Measurements from ENCODE around the gene CTNND2.
"Not testable (repeated sequence)": the region's sequence is repeated elsewhere in the genome, so short reads cannot be mapped to it uniquely, and the experiment has no call there.

The CTNND2 gene

DNA sequence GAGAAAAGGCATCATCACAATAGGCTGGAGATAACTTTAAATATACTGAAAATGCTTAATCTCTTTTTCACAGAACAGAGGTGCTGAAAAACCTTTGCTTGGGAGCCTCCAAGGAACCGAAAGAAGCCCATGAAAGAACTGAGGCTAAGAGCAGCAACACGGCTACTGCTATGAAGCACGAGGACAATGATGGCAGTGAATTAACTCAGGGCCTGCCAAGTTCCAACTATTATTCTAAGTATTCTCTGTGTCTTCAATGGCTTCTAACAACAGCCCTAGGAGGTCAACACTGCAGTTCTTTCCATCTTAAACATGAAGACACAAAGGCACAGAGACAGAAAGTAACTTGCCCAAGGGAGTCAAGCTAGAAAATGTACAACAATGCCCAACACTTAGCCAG lies 850.2 kb downstream of the CTNND2 start:
- DNase-seq, result no peak

DNA sequence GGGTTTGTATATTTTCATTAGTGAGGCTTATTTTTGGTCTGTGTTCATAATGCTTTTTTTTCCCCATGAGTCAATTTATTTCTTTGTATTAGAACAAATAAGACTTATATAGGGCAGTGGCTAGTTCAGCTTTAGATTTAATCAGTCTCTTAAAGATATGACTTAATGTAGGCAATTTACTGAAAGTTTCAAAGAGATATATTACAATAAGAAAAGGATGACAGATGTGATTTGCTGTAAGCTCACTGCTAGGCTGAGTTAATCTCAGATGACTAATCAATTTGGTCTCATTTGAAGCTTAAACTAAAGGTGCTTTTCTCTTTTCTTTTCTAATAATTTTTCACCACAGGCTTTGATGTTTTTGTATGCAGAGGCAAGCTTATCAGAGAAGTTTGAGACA lies 851.4 kb downstream of the CTNND2 start:
- no peak for DNase-seq

DNA sequence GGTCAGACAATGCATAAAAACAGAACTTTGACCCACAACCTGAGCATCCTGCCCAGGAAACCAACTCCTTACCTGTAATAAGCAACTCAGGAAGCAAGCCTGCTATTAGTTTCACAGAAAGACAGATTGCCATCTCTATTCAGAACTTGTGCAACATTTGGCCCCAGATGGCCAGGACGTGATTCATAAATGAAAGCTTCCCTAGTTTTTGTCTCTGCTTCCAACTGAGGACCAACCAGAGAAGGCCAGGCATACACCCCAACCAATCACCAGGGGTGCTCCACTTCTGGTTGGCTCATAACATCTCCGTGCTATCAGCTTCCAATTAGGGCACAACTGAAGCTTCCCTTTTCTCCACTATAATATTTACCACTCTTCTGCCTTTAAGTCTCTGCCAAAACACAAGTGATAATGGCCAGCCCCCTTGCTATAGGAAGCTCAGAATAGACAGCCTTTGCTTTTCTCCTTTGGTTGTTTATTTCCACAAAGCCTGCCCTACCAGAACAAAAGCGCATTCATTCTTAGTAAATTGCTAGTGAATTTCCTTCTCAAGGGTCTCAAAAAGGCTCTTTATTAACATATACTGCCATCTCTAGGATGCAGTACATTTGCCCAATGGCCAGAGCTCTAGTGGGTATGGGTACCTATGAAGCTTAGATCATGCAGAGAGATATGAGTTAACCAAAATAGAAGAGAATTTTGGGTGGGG lies 853.5 kb downstream of the CTNND2 start:
- no peak for DNase-seq

DNA sequence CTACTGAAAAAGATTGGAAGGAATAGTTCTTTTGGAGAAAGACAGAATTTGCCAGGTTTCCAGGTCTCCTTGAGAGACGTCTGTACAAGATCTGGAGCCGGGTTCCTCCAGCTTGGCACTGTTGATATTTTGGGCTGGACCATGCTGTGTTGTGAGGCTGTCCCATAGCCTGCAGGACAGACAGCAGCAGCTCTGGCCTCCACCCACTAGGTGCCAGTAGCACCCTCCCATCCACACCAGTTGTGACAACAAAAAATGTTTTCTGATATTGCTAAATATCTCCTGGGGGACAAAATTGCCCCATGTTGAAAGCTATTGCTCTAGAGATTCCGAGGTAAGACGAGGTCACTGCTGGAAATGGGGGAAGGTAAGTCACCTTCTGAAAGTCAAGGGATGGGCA lies 855.5 kb downstream of the CTNND2 start:
- no peak for DNase-seq

DNA sequence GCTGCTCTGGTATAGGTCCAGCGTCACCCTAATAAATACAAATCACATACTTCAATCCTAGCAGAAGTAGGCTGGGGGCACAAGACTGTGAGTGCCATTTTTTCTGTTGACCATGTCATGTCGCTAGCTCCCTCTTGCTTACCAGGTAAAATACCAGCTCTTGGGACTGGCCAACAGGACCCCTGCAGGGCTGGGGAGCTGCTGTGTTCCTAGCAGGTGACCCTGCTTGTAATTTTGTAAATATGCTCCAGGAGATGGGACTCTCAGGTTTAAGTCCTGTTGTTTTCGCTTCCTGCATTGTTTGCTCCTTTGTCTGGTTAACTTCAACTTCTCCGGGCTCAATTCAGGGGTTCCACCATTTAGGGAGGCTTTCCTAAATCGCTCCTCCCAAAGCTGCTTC lies 856.6 kb downstream of the CTNND2 start:
- DNase-seq, result no peak

DNA sequence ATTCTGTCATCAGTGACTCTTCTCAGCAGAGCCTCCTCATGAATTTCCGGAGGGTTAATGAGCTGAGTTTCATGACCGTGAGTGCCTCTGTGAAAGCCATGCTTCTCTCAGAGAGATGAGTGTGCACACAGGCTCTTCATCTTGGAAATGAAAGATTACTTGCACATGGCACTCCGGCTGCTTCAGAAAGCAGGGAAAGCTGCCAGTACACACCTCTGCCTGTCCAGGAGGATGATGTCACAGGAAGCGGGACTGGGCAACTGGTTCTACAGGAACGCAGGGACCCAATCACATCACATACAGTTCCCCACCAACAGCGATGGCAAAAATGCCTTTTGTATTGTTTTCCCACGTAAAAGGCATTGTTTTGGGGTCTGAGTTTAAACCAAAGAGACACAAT lies 857.2 kb downstream of the CTNND2 start:
- no peak for DNase-seq

DNA sequence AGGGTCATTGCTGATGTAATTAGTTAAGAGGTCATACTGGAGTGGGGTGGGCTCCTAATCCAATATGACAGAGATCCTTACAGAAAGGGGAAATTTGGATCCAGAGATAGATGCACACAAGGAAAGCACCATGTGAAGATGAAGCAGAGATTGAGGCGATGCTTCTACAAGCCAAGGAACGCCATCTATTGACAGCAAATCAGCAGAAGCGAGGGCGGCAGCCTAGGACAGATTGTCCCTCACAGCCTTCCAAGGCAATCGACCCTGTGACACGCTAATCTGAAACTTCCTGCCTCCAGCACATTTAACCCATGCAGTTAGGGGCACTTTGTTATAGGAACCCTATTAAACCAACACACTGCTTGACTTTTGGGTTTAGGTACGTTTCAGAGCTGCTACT lies 858.1 kb downstream of the CTNND2 start:
- no peak for DNase-seq

DNA sequence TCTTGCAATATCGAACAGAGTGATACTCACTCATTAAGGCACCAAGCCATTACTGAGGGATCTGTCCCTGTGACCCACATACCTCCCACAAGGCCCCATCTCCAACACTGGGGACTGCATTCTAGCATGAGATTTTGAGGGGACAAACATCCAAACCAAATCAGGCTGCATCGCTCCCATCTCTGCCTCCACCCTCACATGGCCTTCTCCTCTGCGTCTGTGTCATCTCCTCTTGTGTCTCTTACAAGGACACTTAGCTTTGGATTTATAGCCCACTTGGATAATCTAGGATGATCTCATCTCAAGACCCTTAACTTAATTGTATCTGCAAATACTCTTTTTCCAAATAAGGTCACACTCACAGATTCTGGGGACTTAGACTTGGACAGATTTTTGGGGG lies 858.8 kb downstream of the CTNND2 start:
- no peak for DNase-seq

DNA sequence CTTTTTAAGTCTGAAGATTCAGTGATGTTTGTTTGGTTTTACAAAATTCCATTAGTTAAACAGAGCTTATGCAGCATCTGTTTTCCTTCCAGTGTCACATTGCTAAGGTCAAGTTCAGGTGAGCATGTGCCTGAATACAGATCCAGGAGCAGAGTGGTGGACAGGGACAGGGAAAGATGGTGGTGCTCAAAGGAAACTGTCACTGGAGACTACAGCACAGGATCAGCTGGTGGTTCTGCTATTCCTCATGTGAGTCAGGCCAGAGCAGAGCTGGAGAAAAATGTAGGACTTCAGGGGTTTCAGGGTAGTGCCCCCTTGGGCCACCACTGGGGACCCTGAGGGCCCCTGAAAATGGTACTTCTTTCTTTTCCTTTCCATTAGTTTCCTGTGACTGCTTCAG lies 859.7 kb downstream of the CTNND2 start:
- no peak for DNase-seq

DNA sequence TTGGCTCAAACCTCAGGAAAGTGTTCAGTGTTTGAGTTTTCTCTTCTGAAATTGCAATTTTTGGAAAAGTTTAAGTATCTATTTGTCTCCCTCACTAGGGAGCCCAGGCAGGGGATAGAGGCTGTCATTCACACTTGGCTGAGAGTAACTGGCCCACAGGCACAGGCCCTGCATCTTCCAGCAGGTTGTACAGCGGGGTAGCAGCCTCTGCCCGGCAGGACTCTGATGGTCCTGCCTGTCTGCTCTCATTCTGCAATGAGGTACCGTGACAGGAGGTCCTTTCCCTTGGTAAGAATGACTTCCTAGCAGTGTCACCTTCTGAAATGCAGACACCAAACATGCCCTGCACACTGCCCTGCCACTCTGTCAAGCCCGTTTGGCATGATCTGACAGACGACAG lies 860.4 kb downstream of the CTNND2 start:
- no peak for DNase-seq

DNA sequence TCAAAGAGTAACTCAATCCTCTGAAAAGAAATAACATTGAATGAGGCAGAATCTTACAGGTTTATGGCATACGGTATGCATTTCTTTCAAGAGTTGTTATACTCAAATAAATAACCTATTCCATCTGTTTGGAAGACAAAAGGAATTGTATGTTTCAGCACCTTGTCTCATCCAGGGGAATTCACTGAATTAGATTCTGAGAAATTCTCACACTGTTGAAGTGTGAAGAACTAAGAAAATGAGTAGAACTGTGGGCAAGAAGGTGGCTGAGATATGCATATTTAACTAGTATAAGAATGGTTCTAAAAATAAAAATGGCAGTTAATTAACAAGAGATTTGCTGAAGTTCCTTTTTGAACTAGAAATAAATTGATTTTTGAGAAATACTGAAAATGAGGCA lies 863.9 kb downstream of the CTNND2 start:
- no peak for DNase-seq

DNA sequence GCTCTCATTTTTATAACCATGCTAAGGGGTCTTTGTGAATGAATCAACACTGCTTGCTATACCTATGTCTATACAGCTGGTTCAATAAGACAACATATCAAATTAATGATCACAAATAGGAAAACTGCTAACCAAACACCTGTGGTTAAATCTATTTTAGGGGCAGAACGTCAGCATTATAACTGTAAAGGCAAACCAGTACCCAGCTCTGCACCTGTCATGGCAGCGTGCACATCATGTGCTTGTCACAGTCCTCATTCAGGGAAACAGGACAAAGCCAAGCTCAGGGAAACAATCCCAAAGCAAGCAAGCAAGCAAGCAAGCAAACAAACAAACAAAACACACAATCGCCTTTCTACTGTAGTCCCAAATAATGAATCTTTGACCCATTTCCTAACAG lies 865.5 kb downstream of the CTNND2 start:
- DNase-seq, result no peak

DNA sequence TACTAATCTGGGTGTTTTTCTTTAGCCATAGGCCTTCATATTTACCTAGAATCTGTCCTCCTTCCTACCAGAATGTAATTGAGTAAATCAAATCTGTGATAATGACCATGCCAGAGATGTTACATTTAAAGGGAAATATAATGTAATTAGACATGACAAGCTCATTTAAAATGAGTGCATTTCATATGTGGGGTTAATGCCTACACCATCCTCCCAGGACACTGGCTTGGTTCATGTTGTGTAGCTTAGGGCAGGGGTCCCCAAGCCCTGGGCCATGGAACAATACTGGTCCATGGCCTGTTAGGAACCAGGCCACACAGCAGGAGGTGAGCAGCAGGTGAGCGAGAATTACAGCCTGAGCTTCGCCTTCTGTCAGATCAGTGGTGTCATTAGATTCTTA lies 866.3 kb downstream of the CTNND2 start:
- DNase-seq, result no peak

DNA sequence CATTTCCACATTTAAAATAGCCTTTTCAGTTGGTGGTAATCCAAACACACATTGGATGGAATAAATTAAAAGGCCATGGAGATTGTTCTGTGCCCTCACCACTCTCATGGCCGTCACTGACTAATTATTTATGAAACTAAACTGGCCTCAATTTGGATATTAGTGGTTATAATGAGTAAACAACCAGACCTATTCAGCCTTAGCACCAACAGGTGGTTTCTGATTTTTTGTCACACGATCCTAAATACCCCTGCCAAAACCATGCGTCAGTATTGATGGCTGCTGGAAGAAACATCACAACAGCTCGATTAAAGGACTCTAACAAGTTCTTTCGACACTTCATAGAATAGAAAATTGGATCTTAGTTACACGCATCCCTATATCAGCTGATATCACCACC lies 867.2 kb downstream of the CTNND2 start:
- no peak for DNase-seq

DNA sequence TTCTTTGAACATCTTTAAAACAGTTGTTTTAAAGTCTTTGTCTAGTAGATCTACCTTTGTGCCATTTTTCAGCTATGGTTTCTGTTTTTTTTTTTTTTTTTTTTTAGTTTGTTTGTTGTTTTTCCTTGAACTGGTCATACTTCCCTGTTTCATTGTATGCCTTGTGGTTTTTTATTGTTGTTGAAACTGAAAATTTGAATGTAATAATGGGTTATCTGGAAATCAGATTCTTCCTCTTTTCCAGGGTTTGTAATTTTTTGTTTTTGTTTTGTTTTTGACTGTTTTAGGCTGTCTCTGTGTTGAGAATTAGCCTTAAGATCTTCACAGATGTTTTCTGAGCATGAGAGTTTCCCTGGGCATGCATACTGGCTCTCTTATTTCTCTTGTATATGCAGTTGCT lies 873.6 kb downstream of the CTNND2 start:
- no peak for DNase-seq

DNA sequence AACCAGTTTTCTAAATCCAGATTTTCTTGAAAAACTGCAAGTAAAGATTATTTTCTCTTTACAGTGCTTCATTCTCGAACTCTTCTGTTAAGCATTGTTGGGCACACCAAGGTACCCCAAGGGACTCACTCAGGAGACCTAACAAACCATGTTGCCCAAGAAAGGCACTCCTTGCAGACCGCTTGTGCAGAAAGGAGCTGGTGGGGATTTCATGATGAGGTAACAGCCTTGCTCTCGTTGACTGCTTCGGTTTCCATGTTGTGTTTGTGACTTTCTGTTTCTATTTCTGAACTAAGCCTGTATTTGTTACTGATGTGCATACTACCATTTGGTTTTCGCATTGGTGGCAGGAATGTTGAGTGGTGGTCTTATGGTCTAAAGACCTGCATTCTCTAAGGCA lies 876.6 kb downstream of the CTNND2 start:
- DNase-seq, result no peak

DNA sequence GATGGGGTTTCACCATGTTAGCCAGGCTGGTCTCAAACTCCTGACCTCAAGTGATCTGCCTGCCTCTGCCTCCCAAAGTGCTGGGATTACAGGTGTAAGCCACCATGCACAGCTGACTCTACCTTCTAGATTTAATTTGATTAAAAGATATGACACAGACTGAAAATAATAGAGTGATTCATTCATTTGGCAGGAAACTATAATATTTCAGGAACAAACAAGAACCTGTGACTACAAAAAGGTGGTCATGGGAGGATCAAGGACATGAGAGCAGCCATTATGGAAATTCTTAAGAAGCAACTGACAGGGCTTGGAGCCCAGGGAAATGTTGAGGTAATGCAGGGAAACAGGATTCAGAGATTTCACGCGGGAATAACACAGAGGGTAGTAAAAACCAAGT lies 877.7 kb downstream of the CTNND2 start:
- no peak for DNase-seq

DNA sequence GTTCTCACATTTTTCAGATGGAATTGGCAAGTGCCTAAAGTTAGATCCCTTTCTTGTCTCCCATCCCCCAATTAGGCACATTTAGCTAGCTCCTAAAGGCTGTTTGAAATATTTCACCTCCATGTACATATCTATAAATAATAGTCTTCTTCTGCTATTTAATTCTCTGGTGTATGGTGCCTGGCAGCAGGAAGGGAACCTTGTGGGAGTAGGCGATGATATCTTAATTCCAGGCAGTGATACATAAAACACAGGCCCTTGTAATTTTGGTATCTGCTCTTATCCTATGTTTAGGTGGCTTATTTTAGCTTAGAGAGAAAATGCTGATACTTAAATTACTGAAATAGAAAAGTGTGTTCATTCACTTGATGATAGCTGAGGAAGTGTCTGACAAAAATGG lies 880.3 kb downstream of the CTNND2 start:
- DNase-seq, result no peak

DNA sequence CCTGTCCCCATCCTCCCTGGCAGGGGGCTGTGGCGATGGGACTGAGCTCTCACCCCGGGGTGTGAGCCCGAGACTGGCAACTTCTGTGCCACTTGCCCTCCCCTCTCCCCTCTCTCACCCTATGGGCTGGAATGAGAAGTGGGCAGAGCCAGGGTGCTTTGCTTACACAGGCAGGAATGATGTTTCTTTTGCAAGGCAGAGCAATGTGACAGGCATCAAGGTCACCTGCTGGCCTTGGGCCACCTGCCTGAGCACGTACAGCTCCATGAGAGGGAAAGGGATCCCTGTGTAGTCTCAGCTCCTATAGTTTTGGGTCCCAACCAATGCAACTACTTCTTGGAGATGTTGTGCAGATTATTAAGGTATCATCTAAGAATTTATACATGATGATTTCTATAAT lies 890.5 kb downstream of the CTNND2 start:
- DNase-seq, result no peak

DNA sequence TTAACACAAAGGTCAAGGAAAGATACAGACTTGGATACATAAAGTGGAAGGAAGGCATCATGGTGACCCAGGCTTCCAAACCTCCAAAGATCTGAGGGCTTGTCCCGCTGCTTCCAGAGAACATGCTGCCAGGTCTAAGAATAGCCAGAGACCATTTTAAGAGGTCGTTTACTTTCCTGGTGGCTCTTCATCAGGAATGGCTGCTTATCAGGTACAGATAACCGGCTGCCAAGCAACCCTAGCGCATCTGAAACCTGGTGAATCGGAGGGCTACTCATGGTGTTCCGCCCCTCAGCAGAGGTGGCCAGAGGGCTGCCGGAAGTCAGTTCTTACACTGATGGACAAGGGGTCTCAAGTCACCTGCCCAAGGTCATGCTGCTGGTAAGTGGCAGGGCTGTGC lies 892.0 kb downstream of the CTNND2 start:
- no peak for DNase-seq

DNA sequence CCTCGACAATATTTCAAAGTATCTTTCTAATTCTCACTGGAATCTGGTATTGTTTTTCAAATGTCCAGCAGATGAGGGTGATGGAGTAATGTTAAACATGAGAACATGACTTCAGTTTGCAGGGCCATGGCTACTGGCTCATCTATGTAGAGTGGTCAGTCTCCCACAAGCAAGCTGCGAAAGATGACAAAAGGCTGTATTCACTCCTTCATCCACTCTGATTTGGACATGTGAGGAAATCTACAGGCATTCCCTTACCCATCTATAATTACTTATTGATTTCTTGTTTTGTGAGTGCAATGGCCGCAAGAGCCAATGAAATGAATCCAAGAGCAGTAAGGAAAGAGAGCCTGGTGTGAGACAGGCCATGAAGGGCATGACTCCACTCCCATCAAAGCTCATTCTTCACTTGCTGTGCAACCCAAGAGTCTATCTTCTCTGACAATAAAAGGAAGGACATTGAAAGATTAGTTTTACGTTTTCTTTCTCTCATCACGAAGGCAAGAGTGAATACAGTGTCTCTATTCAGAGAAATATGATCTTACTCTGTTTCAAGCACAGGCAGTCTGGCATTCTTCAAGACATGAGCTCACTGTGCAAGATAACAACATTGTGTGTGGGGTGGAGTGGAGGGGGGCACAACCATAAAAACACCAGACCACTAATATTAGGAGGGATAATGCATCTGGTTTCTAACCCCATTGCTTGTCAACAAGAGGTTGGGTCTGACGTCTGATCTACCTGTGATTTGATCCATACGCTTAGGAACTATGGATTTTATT lies 893.6 kb downstream of the CTNND2 start:
- no peak for DNase-seq

DNA sequence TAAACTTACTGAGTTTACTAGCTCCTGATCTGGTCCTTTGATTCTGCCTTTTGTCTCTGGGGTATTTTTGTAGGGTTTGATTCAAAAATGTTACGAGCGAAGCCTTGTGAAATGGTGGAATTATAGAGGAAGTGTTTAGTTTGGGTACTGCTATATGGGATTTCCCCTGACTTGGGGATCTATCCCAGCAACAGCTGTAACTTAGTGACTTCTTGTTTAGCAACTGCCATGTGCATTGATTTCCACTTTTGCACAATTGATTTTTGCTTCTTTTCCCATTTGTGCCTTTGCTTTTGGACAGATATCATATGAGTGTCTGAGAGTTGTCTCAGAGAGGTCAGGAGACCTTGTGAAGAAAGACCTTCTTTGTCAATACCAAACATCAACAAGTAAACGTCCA lies 894.7 kb downstream of the CTNND2 start:
- DNase-seq, result no peak

DNA sequence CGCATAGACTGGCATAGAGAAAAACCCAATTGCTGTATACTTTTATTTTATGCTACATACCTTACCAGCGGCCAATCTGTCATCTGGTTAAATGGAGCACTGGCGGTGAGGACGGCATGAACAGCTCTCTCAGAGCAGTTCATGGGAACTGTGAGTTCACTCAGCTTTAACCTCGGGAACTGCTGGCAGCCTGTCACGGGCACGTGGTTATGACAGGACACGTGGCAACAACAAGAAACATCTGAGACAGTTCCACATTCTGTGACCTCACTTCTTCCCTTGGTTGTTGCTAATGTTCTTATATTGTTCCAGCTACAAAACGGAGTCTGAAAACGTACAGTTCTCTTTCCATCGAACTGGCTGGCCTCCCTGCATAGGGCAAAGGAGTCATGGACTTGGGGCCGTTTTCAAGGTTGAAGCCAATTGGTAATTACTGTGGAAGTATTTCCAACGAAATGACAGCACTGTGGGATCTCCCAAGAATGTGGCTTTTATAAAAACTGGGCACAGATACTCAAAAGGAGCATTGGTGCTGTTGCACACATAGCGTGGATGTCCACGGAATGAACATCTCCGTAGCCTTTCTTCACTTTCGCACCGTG lies 896.9 kb downstream of the CTNND2 start:
- no peak for DNase-seq

DNA sequence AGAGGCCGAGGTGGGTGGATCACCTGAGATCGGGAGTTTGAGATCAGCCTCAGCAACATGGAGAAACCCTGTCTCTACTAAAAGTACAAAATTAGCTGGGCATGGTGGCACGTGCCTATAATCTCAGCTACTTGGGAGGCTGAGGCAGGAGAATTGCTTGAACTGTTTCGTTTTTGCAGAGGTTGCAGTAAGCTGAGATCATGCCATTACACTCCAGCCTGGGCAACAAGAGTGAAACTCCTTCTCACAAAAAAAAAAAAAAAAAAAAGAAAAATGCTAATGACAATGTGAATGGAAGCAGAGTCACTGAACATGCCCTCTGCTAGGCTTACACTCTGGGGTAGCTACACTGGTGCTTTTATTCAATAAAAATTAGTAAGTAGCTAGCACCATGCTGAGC lies 899.7 kb downstream of the CTNND2 start:
- DNase-seq, result not testable (repeated sequence)

All from NCI-H1105 treated with DMSO at 0.1 percent for 48 hours (cell line).